Embryonic facial prominence (tissue), 1 donor: ENCODE results near the gene NRIP3.
A peak's percentile ranks its signal among the peaks of the same experiment; 100 is the strongest.
"Not testable (repeated sequence)": the region's sequence is repeated elsewhere in the genome, so short reads cannot be mapped to it uniquely, and the experiment has no call there.

Source experiments
- DNase-seq: peaks from one replicate; pipeline ENCODE4 v3.0.0-alpha.2; 2016; ENCODE audit errors: extremely low spot score

The NRIP3 gene

GRCh38 chr11:8971924-8972316 lies 31.9 kb downstream of the NRIP3 start:
- DNase-seq, result no peak

GRCh38 chr11:8971196-8971923 lies 32.4 kb downstream of the NRIP3 start:
- DNase-seq, result no peak

- DNase-seq, result no peak
Measured at GRCh38 chr11:8967184-8967583, 36.6 kb downstream of the NRIP3 start.

DNA sequence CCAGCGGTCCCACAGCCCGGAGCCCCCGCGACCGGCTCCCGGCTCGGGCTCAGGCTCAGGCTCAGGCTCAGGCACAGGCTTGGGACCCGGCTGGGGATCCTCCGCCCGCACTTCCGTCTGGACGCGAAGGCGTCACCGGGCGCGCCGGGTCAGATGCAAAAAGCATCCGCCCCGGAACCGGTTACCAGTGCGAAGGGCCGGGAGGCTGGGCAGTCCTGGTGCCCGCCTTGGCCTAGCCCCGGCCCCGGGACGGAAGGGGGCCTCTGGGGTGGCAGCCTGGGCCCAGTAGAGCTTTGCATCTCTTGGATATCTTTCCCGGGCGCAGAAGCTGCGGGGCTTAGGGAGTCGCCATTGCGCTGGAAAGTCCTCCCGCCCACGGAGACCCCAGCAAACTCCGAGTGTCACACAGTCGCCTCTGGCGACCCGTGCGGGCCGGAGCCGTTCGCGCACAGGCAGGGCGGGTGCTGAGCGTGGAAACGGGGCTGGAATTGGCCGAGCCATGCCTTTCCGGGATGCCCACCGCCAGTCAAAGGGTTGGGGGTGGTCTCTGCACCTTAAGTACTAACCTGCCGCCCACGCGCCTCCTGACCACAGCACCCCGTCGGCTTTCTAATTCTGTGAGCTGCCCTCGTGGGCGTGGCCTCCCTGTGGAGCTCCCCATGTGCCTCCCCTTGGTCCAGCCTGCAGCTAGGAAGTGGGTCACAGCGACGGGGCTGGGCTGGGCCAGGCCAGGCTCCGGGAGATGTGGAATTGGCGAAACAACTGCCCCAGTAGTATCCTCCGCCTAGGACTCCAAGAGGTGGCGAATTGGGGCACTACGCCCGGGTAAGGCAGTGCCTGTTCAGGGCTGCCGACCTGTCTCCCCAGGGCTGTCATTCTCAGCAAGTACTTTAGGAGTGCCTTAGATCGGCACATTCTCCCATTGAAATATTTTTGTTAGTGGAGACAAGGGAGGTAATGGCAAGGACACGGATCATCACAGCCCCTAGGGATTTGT lies 39.2 kb downstream of the NRIP3 start, which contains the start of gene TMEM9B:
TMEM9B (minus strand) TSS at position 119 of the 997 bp plus-strand sequence. CDS start 129 bp downstream, outside the sequence.
- DNase-seq, result peak; percentile 54

DNA sequence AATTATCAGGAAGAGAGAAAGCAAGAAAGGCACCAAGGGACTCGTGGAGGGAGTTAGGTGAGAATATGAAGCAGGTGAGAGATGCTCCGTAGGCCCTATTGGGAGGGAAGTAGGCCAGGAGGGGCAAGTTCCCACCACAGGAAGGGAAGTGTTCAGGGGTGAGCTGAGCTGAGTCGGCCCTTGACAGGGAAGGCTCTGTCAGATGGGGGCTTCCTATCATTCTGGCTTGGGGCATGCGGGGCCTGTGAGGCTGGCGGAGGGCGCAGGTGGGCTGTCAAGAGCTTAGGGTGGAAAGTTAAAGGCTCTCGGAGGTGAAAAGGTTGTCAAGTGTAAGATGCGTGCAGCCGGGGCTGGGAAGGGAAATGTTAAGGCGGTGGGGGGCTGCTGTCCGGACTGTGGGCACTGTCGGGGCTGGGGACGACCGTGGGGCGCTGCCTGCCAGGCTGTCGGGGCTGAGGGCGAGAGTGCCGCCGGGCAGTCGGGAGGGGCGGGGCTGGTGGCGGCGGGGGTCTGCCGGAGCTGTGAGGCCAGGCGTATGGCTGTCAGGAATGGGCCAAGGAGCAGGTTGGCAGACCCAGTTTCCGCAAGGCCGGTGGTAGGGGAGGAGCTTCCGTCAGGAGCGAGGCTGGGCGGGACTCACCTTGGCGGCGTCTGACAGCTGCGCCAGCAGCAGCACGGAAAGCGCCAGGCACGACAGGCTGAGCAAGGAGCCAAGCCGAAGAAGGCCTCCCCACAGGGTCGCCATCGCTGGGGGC lies 40.1 kb downstream of the NRIP3 start:
- DNase-seq, result peak; percentile 50

DNA sequence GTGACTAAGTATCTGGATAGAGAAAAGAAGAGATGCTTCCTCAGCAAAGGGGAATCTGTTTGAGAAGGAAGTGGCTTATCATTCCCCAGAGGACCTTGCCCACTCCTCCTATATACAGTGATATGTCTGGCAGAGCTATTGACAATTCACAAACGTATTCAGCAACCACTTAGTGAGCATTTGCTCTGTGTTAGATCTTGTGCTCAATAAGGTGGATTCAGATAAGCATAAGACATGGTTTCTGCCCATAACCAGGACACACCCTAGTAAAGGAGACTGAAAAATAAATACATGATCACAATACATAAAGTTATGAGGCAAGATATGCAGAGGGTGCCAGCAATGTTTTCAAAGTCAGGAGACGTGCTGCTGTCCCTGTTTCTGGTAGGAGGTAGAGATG lies 41.0 kb downstream of the NRIP3 start:
- no peak for DNase-seq

- no peak for DNase-seq
Measured at GRCh38 chr11:8961401-8961800, 42.4 kb downstream of the NRIP3 start.

- DNase-seq, result no peak
Measured at GRCh38 chr11:8959546-8960166, 44.1 kb downstream of the NRIP3 start.

GRCh38 chr11:8956860-8957259 lies 46.9 kb downstream of the NRIP3 start:
- DNase-seq, result no peak

GRCh38 chr11:8948886-8949285 lies 54.9 kb downstream of the NRIP3 start:
- DNase-seq, result no peak

DNA sequence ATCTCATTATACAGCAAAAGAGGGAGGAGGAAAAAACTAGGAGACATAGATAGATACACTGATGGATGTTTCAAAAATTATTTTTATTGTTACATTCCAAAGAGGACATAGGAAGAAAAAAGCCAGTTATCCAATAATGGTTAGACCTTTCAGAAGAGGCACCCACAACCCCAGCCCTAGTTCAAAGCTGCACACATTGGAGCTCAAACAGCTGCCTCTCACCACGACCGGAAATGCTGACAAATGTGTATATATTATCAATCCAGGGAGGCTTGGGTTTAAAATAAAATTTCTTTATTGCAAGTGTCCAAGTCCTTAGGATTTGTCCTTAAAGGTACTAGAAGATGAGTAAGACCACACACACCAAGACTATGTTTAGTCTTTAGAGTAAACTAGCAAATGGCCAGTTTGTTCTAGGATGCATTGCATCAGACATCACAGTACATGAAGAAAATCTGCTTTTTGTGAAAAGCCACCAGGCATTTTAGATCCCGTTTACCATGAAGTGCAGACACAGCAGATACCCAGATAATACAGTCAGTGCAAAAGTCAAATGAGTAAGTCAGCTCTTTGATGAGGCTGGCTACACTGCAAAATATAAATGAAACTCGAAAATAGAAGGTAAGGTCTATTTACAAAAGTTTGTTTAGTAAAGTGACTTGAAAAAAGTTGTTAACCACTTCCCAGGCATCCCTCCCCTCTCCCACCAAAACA lies 56.4 kb downstream of the NRIP3 start:
- DNase-seq, result no peak

GRCh38 chr11:8942518-8943066 lies 61.2 kb downstream of the NRIP3 start, which contains the start of gene ASCL3:
Gene ASCL3, minus strand, starts transcription at chr11:8943016. Its CDS starts 4,855 bp downstream, at chr11:8938161.
- DNase-seq, result no peak

DNA sequence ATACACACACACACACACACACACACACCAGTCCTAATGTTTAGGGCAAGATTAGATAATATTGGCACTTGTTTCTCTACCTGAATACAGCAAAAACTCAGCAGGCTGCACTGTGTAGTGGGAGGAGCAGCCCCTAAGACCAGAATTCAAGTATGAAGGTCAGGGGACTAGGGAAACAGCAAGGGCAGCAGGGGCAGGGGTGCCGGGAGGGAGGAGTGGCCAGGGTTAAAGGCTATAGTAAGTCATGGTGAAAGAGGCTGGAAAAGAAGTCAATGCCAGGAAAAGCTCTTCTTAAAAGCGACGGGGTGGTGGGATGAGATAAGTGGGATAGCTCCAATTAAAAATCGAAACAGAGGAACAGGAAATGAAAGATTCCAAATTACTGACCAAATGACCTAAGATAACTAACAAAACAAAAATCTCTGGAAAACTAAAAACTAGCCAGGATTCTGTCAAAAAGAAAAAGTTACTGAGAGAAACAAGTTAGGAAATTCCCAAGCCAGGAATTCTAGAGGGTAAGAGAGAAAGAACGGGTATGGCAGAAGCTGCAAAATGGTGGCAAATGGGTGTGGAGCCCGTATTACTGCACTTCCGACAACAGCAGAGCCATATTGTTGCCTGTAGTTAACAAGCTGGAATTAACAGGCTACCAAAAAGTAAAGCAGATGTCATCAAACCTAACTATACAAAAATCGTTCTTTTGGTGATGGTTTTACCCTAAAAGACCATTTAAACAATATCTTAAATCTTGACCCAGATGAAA lies 62.3 kb downstream of the NRIP3 start:
- DNase-seq, result no peak

GRCh38 chr11:8937659-8938058 lies 66.1 kb downstream of the NRIP3 start:
- no peak for DNase-seq

DNA sequence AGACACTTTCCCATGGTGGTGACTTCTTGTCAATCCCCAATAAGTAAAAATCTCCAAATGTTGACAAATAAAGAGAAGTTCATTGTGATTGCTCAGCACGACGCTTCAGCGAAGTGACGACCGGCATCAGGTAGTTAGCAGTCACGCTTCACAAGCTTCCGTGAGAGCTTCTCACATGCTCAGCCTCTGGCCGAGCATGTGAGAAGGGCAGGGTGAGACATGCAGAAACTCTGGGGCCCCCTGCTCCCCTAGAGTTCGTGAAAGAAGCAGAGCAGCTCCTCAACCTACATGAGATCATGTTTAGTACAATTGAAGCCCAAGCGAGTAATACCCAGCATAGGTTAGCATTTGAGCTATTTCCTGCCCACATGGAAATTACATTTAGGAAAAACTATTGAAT lies 66.6 kb downstream of the NRIP3 start:
- DNase-seq, result no peak

DNA sequence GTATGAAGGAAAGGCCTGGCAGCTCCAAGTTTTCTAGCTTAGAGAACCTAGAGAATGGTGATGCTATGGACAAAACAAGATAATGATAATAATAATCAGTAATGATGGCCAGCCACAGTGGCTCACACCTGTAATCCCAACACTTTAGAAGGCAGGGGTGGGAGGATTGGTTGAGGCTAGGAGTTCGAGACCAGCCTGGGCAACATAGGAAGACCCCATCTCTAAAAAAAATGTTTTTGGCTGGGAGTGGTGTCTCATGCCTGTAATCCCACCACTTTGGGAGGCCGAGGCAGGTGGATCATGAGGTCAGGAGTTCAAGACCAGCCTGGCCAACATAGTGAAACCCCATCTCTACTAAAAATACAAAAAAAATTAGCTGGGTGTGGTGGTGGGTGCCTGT lies 68.0 kb downstream of the NRIP3 start:
- DNase-seq, result not testable (repeated sequence)

DNA sequence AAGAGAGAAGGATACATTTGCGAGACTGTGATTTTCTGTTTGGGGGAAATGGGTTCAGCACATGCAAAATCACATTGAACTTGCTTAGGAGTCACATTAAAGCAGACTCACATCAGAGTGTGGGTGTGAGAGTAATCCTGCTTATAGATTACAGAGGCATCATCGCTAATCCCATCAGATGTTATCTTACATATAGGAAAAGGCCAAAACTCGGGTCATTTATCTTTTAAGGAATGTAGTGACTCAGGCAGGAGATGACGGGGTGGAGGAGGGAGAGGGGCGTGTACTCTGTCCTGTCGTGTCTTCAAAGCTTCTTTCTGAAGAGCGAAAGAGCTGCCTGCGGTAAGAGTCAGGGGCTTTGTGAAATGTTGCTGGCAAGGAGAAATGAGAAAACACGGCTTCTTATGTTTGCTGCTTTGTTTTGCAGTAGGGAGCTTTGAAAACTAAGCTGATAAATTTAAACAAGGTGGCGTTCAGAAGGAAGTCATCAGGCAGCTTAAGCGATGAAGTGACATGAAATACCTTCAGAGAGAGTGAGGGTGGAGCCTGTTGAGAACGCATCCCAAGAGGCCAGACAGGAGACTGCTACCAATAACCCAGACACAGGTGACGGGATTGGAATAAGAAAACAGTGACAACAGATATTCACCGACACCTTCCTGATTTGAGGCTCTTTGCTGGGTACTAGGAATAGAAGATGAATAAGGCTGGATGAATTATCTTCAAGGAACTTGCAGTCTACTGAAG lies 68.9 kb downstream of the NRIP3 start:
- DNase-seq, result no peak

DNA sequence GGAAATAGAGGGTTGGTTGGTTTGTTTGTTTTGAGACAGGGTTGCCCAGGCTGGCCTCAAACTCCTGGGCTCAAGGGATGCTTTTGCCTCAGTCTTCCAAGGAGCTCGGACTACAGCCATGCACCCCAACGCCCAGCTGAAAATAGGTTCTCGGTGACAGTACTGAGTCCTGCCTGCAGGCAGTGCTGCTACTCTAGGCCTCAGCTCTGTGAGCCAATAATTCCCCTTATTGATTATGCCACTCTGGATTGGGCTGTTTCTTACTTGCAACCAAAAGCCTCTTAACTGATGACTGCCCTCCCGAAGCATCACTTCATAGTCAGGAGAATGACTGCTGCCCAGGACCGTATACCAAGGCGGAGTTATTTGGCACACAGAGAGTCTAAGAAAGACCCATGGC lies 69.9 kb downstream of the NRIP3 start:
- DNase-seq, result no peak
